Activated CD4-positive, CD25-positive, alpha-beta regulatory T cell treated with anti-CD3 and anti-CD28 coated beads, Interleukin-2, amount 50 U/mL, for 72 hours (primary cell): Measurements from ENCODE around the gene NHLRC1.

Experiments used
- DNase-seq: peaks from one replicate; pipeline ENCODE4 v3.0.0; 2021

Gene NHLRC1

DNA sequence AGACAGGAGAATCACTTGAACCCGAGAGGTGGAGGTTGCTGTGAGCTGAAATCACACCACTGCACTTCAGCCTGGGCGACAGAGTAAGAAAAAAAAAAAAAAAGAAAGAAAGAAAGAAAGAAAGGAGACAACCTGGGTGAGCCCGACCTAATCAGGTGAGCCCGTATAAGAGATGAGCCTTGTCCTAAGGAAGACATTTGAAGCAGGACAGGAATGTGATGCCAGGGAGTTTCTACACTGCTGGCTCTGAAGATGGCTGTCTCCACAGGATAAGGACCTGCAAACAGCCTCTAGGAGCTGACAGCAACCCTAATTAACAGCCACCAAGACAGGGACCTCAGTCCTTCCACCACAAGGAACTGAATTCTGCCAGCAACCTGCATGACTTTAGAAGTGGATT, 41.9 kb downstream of the NHLRC1 start:
- no peak for DNase-seq

DNA sequence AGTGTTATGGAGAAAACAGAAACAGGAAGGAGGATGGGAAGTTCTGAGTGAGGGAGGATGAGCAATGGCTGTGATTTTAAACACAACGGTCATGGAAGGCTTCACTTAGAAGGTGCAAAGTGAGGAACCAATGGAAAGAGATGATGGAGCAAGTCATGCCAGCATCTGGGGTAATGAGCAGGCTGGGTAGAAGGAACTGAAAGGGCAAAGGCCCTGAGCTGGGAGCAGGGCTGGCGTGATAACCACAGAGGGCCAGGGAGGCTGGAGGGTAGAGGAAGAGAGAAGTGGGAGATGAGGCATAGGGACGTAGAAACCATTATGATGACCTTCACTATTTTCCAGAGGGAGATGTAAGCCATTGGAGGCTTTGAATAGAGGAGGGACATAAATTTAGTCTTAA, 43.6 kb downstream of the NHLRC1 start:
- DNase-seq, result no peak

DNA sequence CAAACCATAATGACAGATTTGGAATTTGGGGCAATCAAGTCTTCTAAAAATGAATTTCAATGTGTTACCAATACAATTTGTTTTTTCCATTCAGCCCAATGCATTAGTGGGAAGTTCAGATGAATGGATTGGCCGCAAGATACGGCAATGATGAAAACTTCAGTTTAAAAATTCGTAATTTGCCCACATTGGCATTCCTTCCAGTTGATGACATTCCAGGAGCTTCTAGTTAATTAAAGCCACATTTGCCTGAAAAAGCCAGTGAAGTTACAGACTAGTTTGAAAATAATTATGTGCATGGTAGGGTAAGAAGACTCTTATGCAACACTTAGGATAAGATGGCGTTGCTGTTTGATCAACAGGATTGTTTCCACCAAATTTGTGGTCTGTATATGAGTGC, 46.2 kb downstream of the NHLRC1 start:
- no peak for DNase-seq

DNA sequence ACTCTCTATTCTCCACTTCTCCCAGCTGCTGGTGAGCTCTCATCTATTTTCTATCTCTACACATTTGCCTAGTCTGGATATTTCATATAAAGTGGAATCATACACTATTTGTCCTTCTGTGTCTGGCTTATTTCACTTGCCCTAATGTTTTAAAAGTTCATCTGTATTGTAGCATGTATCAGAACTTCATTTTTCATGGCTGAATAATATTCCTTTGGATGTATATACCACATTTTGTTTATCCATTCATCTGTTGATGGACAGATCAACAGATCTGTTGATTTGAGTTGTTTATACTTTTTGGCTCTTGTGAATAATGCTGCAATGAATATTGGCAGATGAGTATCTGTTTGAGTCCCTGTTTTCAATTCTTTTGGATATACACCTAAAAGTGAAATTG, 49.6 kb downstream of the NHLRC1 start:
- no peak for DNase-seq

DNA sequence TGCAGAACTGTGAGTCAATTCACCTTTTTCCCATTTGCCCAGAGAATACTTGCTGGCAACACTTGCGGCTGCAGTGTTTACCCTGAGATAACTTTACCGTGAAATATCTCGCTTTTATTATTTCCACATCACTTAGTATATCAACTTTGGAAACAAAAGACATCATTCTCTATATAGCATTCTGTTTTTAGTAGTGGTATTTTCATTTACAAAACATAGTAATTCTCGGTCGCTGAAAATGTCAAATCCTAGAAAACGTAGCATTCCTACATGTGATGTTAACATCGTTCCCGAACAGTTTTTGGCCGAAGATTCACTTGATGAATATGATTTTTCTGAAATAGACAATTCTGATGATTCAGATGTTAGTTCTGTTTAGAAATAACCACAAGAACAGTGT, 52.0 kb downstream of the NHLRC1 start:
- no peak for DNase-seq
